OCI-LY7 (cell line): ENCODE measurements around the gene GPD1. TPM values are rescaled to one million over a fixed set of nuclear protein-coding genes. Genes with fewer than 3 reads are reported as not detected.

Source experiments
- BruUV-seq: library from RNA; stranded (reverse); fragments of 400-500 nt; replicated peaks from 2 replicates; lab custom pipeline; 2021; lab: Mats Ljungman, UMichigan
- CTCF ChIA-PET: fragments of 300-600 bp; sonication (Branson Sonifier 250); formaldehyde crosslinking; loops from one replicate; lab custom pipeline; 2022; ENCODE audit warnings: antibody characterized with exemption; ENCODE audit not compliant: unreplicated experiment; lab: Charles Lee
- POLR2A ChIA-PET: fragments of 300-600 bp; sonication (Branson Sonifier 250); formaldehyde crosslinking; loops from one replicate; lab custom pipeline; 2022; ENCODE audit warnings: antibody characterized with exemption; lab: Charles Lee
- DNase-seq: peaks from one replicate; pipeline ENCODE4 v3.0.0-alpha.2; 2015; ENCODE audit warnings: low spot score
- H2AFZ ChIP-seq: fragments of 200-600 bp; sonication (generic), shearing (Covaris generic); 2 replicates; pipeline ENCODE4 v1.6.1; 2014; ENCODE audit warnings: mild to moderate bottlenecking, antibody characterized with exemption, low read length, moderate library complexity
- H3K27ac ChIP-seq: fragments of 200-600 bp; sonication (generic); 2 replicates; pipeline ENCODE4 v1.5.1; 2014; ENCODE audit warnings: mixed run types, low read depth, mild to moderate bottlenecking, moderate library complexity, low read length, inconsistent platforms; ENCODE audit not compliant: poor library complexity, severe bottlenecking
- H3K36me3 ChIP-seq: fragments of 200-600 bp; sonication (generic); 2 replicates; pipeline ENCODE4 v1.6.1; 2014; ENCODE audit warnings: mild to moderate bottlenecking, antibody characterized with exemption, low read length, moderate library complexity, mixed read lengths; ENCODE audit not compliant: insufficient read depth
- H3K4me1 ChIP-seq: fragments of 200-600 bp; sonication (generic); 2 replicates; pipeline ENCODE4 v1.5.1; 2014; ENCODE audit warnings: mild to moderate bottlenecking, low read length; ENCODE audit not compliant: insufficient read depth, poor library complexity, severe bottlenecking
- H3K4me2 ChIP-seq: fragments of 200-600 bp; sonication (generic); 2 replicates; pipeline ENCODE4 v1.6.1; 2014; ENCODE audit warnings: mild to moderate bottlenecking, low read length
- H3K4me3 ChIP-seq: fragments of 200-600 bp; sonication (generic); 2 replicates; pipeline ENCODE4 v1.5.1; 2014; ENCODE audit warnings: mild to moderate bottlenecking, low read depth, low read length; ENCODE audit not compliant: poor library complexity, severe bottlenecking
- H3K79me2 ChIP-seq: fragments of 200-600 bp; sonication (generic); 2 replicates; pipeline ENCODE4 v1.6.1; 2016; ENCODE audit warnings: low read depth, mild to moderate bottlenecking, low read length, moderate library complexity, mixed read lengths; ENCODE audit not compliant: insufficient read depth
- H3K9me2 ChIP-seq: fragments of 200-600 bp; sonication (generic); 2 replicates; pipeline ENCODE4 v1.6.1; 2016; ENCODE audit warnings: mild to moderate bottlenecking, low read length, mixed read lengths; ENCODE audit not compliant: insufficient read depth
- H3K9me3 ChIP-seq: fragments of 200-600 bp; sonication (generic); 2 replicates; pipeline ENCODE4 v1.6.1; 2014; ENCODE audit warnings: mild to moderate bottlenecking, mixed run types, low read length, mixed read lengths
- H4K20me1 ChIP-seq: fragments of 200-600 bp; sonication (generic); 2 replicates; pipeline ENCODE4 v1.6.1; 2014; ENCODE audit warnings: mild to moderate bottlenecking, antibody characterized with exemption, low read length, moderate library complexity, mixed read lengths; ENCODE audit not compliant: insufficient read depth
- CTCF ChIP-seq: fragments of 200-600 bp; sonication (generic); conservative IDR thresholded peaks from 2 replicates; pipeline ENCODE4 v1.5.1; 2014; ENCODE audit warnings: mild to moderate bottlenecking, antibody characterized with exemption, low read length, moderate library complexity, mixed read lengths
- EZH2phosphoT487 ChIP-seq: fragments of 200-600 bp; sonication (generic); IDR thresholded peaks from 2 replicates; pipeline ENCODE4 v1.6.1; 2018; ENCODE audit warnings: low read depth, borderline replicate concordance, mild to moderate bottlenecking, mixed run types, antibody characterized with exemption, low read length, moderate library complexity, mixed read lengths
- intact Hi-C: fragments of 100-400 bp; cut with micrococcal nuclease; formaldehyde crosslinking; loops from one replicate; pipeline ENCODE4 v1.10.0; 2022; ENCODE audit not compliant: unreplicated experiment
- total RNA-seq, 2 experiments: library from RNA; depleted of rRNA in 1 of 2; stranded (reverse); fragments of >200 nt in 1 of 2; shearing (Covaris generic) in 1 of 2; gene quantifications; 2 replicates each; pipeline ENCODE4 v1.2.3, GENCODE V29; 2014 to 2022

GPD1 gene
- total RNA-seq, 2 experiments from 2014 or later, result 0.47 to 1.2 TPM

- H3K27ac ChIP-seq, result peak overlapping the region; percentile 85
- H3K9me2 ChIP-seq, result no peaks in the 10 kb centered on the region
- CTCF ChIA-PET, result interaction anchor here (0.6 to 3.9 kb wide), 17 partner anchors 10 to 163 kb away, joined by 3 to 35 read pairs (median 5); partner anchors contain the start of genes CERS5 and SMARCD1
- TF ChIP-seq EZH2phosphoT487 (no peak), CTCF (no peak)
- H3K79me2 ChIP-seq, result peaks cover 27% of the 10 kb centered on the region
- intact Hi-C loops, result loop anchor here (2.0 to 5.0 kb wide), 2 partner anchors 35 to 112 kb away; no protein-coding TSS in a partner anchor
- peak overlapping the region; percentile 62 for H3K4me3 ChIP-seq
- no peaks in the 10 kb centered on the region for H3K36me3 ChIP-seq
- peaks cover 33% of the 10 kb centered on the region for H3K4me1 ChIP-seq
- peak; percentile 64 for DNase-seq
- POLR2A ChIA-PET, result interaction anchor here (0.5 to 3.7 kb wide), 20 partner anchors 9 to 614 kb away, joined by 3 to 62 read pairs (median 4); partner anchors contain the start of genes CERS5 and SMARCD1
- no peaks in the 10 kb centered on the region for H4K20me1 ChIP-seq
- H3K4me2 ChIP-seq, result peak overlapping the region; percentile 77
- no peaks in the 10 kb centered on the region for H3K9me3 ChIP-seq
- H2AFZ ChIP-seq, result peak overlapping the region; percentile 57
- BruUV-seq, result no TSS peak
These were observed 6.4 kb downstream of the GPD1 start for GRCh38 chr12:50110127-50110761.

GRCh38 chr12:50110762-50111351 is 7.0 kb downstream of the GPD1 start:
- Histone ChIP-seq H3K79me2 (peaks cover 27% of the 10 kb centered on the region), H3K27ac (peak overlapping the region; percentile 85), H3K9me2 (no peaks in the 10 kb centered on the region), H4K20me1 (no peaks in the 10 kb centered on the region), H3K4me2 (peak overlapping the region; percentile 77), H3K4me3 (peak overlapping the region; percentile 62), H3K9me3 (no peaks in the 10 kb centered on the region), H2AFZ (peak overlapping the region; percentile 57), H3K4me1 (peaks cover 33% of the 10 kb centered on the region), H3K36me3 (peaks cover 5% of the 10 kb centered on the region; the same call in 1 of the 2 replicates)
- TF ChIP-seq EZH2phosphoT487 (no peak), CTCF (no peak)
- intact Hi-C loops, result loop anchor here (1.0 to 5.0 kb wide), 3 partner anchors 26 to 111 kb away; partner anchors contain the start of gene SMARCD1
- peak; percentile 84 for DNase-seq
- ChIA-PET POLR2A (interaction anchor here (0.5 to 3.7 kb wide), 17 partner anchors 9 to 615 kb away, joined by 3 to 62 read pairs (median 5); partner anchors contain the start of genes CERS5 and SMARCD1), CTCF (interaction anchor here (0.6 to 3.9 kb wide), 19 partner anchors 11 to 163 kb away, joined by 3 to 35 read pairs (median 5); partner anchors contain the start of genes CERS5 and SMARCD1)
- no TSS peak for BruUV-seq
